Measurements from ENCODE around the gene LLGL1.

DNA sequence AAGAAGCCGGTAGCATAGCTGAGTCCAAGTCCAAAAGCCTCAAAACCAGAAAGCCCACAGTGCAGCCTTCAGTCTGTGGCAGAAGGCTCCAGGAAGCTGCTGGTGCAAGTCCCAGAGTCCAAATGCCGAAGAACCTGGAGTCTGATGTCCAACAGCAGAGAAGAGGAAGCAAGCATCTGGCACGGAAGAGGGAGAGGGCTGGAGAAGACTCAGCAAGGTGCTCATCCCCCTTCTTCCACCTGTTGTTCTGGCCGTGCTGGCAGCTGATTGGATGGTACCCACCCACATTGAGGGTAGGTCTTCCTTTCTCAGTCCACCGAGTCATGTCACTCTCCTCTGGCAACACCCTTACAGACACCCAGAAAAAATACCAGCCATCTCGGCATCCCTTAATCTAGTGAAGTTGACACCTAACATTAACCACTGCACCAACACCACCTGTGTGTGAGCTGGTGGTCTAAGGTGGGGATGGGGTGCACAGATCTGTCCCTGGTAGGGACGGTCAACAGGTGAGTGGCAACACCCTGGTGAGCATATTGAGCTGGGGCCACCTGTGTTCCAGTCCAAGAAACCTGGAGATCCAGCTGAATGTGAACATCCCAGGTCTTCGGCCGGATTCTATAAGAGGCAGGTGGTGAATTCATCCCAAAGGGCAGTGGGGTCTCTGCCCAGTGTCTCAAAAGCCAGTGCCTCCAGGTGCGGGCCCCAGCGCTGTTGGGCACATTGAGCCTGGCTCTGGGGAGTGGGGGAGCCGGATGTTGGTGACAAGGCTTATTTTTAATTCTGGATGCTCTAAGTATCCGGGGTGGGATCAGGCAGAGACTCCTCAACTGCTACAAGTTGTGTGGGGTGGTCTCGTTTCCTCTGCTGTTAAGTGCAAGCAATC, 44.9 kb downstream of the LLGL1 start:
- TF ChIP-seq, protein P1, sequence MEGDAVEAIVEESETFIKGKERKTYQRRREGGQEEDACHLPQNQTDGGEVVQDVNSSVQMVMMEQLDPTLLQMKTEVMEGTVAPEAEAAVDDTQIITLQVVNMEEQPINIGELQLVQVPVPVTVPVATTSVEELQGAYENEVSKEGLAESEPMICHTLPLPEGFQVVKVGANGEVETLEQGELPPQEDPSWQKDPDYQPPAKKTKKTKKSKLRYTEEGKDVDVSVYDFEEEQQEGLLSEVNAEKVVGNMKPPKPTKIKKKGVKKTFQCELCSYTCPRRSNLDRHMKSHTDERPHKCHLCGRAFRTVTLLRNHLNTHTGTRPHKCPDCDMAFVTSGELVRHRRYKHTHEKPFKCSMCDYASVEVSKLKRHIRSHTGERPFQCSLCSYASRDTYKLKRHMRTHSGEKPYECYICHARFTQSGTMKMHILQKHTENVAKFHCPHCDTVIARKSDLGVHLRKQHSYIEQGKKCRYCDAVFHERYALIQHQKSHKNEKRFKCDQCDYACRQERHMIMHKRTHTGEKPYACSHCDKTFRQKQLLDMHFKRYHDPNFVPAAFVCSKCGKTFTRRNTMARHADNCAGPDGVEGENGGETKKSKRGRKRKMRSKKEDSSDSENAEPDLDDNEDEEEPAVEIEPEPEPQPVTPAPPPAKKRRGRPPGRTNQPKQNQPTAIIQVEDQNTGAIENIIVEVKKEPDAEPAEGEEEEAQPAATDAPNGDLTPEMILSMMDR (conservative IDR thresholded peaks at IDR 0.05 in 1 of 2, IDR thresholded peaks at IDR 0.05 in 1 of 2; ENCODE audit: low read depth in 1 of 2, low read length in 2 of 2): no peak
- no peak for TF ChIP-seq EZH2 (IDR thresholded peaks at IDR 0.05; ENCODE audit: low read length, missing control alignments)

Data from fibroblast of lung (primary cell).